Activated naive CD8-positive, alpha-beta T cell treated with anti-CD3 and anti-CD28 coated beads, Interleukin-2, amount 50 U/mL, for 24 hours (primary cell): Measurements from ENCODE around the gene KMT2D.
A peak's percentile ranks its signal among the peaks of the same experiment; 100 is the strongest.

ENCODE experiments used
- ATAC-seq: fragments of 150-1000 bp; cut with Tn5 transposase; one replicate; pipeline ENCODE4 v1.10.0; 2021
- DNase-seq: peaks from one replicate; pipeline ENCODE4 v3.0.0; 2021
- H3K27ac Mint-ChIP-seq: one replicate; pipeline ENCODE4 v1.8.0; 2021; ENCODE audit warnings: mild to moderate bottlenecking, mixed read lengths
- H3K27me3 Mint-ChIP-seq: one replicate; pipeline ENCODE4 v1.8.0; 2021; ENCODE audit warnings: mixed read lengths
- H3K36me3 Mint-ChIP-seq: one replicate; pipeline ENCODE4 v1.8.0; 2021; ENCODE audit warnings: low read depth, mixed read lengths
- H3K4me1 Mint-ChIP-seq: one replicate; pipeline ENCODE4 v1.8.0; 2021; ENCODE audit warnings: mixed read lengths
- H3K4me3 Mint-ChIP-seq: one replicate; pipeline ENCODE4 v1.8.0; 2021; ENCODE audit warnings: mild to moderate bottlenecking, moderate library complexity, mixed read lengths
- H3K9me3 Mint-ChIP-seq: one replicate; pipeline ENCODE4 v1.8.0; 2021; ENCODE audit warnings: mixed read lengths

KMT2D gene

DNA sequence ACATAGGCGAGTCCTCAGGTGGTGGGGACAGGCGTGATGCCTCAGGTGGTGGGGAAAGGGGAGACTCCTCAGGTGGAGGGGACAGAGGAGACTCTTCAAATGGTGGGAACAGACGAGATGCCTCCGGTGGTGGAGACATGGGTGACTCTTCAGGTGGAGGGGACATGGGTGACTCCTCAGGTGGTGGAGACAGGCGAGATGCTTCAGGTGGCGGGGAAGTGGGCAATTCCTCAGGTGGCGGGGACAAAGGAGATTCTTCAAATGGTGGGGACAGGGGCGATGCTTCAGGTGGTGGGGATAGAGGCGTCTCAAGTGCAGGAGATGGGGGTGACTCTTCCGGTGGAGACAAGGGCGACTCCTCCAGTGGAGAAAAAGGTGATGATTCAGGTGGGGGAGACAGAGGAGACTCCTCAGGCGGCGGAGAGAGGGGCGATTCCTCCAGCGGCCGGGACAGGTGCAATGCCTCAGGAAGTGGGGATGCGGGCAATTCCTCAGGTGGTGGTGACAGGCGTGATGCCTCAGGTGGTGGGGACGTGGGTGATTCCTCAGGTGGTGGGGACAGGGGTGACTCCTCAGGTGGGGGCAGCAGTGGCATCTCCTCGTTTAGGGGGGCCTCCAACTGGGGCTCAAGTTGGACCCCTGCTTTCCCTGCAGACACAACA lies 8.7 kb downstream of the KMT2D start:
- Mint-ChIP-seq H3K9me3 (no peaks in the 10 kb centered on the region), H3K36me3 (peaks cover 67% of the 10 kb centered on the region), H3K4me1 (peaks cover 24% of the 10 kb centered on the region), H3K27ac (no peak overlapping the region), H3K4me3 (no peak overlapping the region), H3K27me3 (no peaks in the 10 kb centered on the region)
- ATAC-seq (no peak), DNase-seq (no peak)

DNA sequence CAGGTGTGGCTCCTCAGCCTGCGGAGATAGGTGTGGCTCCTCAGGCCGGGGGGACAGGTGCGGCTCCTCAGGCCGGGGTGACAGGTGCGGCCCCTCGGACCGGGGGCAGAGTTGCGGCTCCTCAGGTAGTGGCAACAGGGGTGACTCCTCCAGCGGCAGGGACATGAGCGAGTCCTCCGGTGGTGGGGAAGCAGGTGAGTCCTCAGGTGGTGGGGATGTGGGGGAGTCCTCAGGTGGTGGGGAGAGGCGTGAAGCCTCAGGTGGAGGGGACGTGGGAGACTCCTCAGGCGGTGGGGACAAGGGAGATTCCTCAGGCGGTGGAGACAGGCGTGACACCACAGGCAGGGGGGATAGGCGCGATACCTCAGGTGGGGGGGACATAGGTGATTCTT lies 9.2 kb downstream of the KMT2D start:
- Mint-ChIP-seq H3K36me3 (peaks cover 70% of the 10 kb centered on the region), H3K9me3 (no peaks in the 10 kb centered on the region), H3K27ac (no peak overlapping the region), H3K4me3 (no peak overlapping the region), H3K27me3 (no peaks in the 10 kb centered on the region), H3K4me1 (peaks cover 18% of the 10 kb centered on the region)
- ATAC-seq (no peak), DNase-seq (no peak)

DNA sequence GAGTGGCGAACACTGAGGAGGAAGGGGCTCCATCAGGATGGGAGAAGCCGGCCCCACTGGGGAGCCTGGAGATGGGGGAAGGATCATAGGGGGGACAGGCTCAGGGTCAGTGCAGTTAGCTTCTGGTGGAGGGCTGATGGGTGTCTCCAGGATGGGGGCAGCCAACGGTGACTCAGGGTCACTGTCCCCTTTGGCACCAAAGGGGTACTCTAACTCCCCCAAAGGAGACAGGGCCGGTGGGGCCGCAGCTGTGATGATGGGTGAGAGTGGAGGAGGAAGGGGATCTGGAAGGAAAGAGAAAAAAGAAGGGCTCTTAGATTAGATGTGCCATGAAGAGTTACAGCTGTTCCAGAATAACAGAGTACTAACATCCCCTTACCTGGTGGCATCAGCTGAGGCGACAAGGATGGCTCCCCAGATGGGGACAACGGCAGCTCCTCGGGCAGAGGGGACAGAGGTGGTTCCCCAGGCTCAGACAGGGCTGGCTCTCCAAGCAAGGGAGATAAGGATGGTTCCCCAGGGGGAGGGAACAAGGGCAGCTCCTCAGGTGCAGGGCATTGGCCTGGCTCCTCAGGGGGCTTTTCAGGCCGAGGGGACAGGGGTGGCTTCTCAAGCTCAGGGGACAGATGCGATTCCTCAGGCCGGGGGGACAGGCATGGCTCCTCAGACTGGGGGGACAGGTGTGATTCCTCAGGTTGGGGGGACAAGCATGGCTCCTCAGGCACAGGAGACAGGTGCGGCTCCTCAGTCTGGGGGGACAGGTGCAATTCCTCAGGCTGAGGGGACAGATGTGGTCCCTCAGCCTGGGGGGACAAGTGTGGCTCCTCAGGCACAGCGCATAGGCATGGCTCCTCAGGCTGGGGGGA lies 9.9 kb downstream of the KMT2D start:
- Mint-ChIP-seq H3K27me3 (no peaks in the 10 kb centered on the region), H3K4me3 (no peak overlapping the region), H3K9me3 (no peaks in the 10 kb centered on the region), H3K4me1 (peaks cover 12% of the 10 kb centered on the region), H3K36me3 (peaks cover 74% of the 10 kb centered on the region), H3K27ac (no peak overlapping the region)
- ATAC-seq (no peak), DNase-seq (no peak)

DNA sequence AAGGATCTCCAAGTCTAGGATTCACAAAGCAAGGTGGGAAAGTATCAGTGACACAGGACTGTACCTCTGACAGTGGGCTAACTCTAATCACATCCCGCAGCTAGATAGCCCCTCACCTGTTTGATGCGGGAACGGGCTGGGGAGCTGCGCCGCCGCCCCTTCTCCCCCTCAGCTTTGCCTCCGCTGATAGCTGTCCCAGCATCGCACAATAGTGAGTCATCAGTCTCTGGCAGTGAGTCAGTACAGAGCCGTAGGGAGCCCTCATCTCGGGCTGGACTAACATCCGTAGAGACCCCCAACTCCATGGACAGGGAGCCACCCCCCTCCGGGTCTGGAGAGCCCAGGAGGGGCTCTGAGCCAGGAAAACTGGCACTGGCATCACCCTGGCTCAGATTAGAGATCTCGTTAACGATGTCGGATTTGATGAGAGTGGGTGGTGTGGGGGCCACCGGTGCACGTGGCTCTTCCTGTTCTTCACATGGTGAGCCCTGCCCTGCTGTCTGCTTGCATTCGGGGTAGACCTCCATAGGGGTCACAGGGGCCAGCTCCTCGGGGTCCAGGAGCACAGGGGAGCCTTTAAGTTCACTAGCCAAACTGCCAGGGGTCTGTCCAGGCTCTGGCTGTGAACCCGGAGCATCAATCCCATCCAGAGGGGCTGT lies 10.9 kb downstream of the KMT2D start:
- ATAC-seq (no peak), DNase-seq (no peak)
- Mint-ChIP-seq H3K4me1 (peaks cover 1% of the 10 kb centered on the region), H3K36me3 (peaks cover 69% of the 10 kb centered on the region), H3K4me3 (no peak overlapping the region), H3K27me3 (no peaks in the 10 kb centered on the region), H3K9me3 (no peaks in the 10 kb centered on the region), H3K27ac (no peak overlapping the region)

DNA sequence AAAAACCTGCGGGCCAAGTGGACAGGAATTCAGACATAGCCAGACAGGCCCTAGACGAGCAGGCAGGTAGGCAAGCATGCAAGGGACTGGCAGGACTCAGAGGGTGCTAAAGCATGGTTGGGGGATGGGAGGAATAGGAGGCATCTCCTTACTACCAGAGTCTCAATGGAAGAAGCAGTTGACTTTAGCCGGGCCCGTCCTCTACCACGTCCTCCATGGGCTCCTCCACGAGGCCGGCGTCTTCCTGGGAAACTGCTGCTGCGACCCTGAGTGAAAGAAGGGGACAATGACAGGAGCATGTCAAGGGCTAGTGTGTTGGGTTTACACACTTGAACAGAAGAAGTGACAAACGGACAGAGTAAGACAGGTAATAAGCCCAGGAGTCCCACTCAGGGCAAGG lies 11.6 kb downstream of the KMT2D start:
- H3K27ac Mint-ChIP-seq: no peak overlapping the region
- no peaks in the 10 kb centered on the region for H3K27me3 Mint-ChIP-seq
- no peak overlapping the region for H3K4me3 Mint-ChIP-seq
- no peaks in the 10 kb centered on the region for H3K9me3 Mint-ChIP-seq
- no peak for ATAC-seq
- no peak for DNase-seq
- H3K4me1 Mint-ChIP-seq: no peaks in the 10 kb centered on the region
- H3K36me3 Mint-ChIP-seq: peaks cover 71% of the 10 kb centered on the region

DNA sequence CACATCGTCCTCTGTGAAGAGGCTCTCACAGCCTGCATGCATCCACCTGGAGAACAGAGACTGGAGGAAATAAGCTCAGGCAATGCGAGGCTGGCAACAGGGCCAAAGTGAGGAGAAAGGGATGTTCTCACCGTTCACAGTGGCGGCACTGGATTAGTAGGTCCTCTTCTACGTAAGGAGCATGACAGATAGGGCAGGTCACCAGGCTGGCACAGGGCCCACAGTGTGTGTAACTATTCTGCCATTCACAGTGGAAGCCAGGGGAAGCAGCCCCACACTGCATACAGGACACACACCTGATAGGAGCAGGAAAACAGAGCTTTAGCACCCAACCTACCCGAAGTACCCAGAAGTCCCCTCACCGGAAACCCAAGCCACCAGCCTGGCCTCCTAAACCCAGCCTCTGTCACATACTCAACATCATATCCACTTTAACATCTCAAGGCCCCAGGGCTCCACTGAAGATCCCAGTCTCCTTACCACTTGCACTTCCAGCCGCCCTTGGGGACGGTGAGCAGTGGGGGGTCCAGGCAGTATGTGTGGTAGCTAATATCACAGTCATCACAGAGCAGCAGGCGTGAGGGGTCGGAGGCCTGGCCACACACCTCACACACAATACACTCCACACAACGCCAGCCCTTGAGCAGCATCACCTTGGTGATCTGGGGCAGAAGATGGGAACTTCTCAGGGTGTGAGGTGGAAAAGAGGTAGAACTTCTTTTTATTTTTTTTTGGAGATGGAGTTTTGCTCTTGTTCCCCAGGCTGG lies 14.3 kb downstream of the KMT2D start:
- H3K4me3 Mint-ChIP-seq: no peak overlapping the region
- DNase-seq (no peak), ATAC-seq (no peak)
- no peak overlapping the region for H3K27ac Mint-ChIP-seq
- H3K27me3 Mint-ChIP-seq: no peaks in the 10 kb centered on the region
- H3K4me1 Mint-ChIP-seq: peaks cover 2% of the 10 kb centered on the region
- H3K9me3 Mint-ChIP-seq: no peaks in the 10 kb centered on the region
- peaks cover 62% of the 10 kb centered on the region for H3K36me3 Mint-ChIP-seq

DNA sequence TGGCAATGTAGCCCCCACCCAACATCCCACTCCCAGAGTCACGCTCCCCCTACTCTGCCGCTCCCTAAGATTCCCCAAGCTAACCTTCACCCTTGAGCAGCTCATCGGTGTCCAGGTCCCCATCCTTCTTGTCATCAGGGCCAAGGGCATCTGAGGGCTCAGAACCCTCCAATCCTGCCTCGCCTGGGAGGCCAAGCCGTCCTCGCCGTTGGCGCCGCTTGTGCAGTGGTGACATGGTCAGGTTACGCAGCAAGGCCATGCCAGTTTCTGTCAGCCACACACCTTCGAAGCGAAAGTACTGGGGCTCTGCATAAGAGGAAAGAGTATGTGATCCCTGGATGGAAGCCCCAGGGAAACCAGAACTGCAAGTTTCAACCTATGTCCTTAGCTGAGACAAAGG lies 15.9 kb downstream of the KMT2D start:
- no peak for DNase-seq
- Mint-ChIP-seq H3K4me3 (no peak overlapping the region), H3K27ac (no peak overlapping the region), H3K36me3 (peaks cover 54% of the 10 kb centered on the region), H3K27me3 (no peaks in the 10 kb centered on the region), H3K4me1 (peaks cover 2% of the 10 kb centered on the region), H3K9me3 (no peaks in the 10 kb centered on the region)
- ATAC-seq: no peak

DNA sequence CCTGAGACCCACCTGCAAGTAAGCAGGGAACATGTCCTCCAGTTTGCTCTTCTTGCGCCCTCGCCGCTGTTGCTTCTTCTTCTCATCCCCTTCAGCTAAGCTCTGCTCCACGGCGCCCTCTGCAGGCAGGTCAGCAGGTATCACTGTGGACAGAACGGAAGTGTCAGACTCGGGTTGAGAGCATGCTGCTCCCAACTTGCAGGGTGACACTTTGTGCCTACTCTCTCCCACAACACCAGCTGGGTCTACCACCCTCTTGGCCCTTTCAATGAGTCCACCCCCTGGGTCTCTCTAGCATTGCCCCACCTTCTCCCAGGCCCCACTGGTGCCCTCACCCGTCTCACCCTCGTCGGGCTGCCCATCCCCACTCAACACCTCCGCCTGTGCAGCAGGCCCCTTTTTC lies 16.7 kb downstream of the KMT2D start:
- peak; percentile 86 for DNase-seq
- no peaks in the 10 kb centered on the region for H3K9me3 Mint-ChIP-seq
- no peak overlapping the region for H3K27ac Mint-ChIP-seq
- H3K4me3 Mint-ChIP-seq: no peak overlapping the region
- H3K36me3 Mint-ChIP-seq: peaks cover 49% of the 10 kb centered on the region
- H3K4me1 Mint-ChIP-seq: peaks cover 2% of the 10 kb centered on the region
- no peaks in the 10 kb centered on the region for H3K27me3 Mint-ChIP-seq
- ATAC-seq: peak; percentile 74

DNA sequence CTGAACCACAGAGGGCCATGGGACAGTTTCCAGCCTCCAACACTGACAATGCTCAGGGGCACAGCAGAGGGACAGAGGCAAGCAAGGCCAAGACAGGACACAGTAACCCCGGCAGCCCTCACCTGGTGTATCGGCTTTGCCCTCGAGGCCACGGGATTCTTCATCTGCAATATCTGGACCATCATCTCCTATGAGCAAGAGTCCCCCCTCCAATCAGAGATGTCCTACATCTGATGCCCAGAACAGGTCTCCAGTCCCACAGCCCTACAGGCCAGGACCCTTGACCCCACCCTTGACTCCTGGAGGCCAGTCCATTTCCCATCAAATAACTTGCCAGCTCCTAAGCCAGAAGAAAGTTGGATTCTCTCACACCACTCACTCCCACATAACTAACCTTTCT lies 17.4 kb downstream of the KMT2D start:
- ATAC-seq: no peak
- Mint-ChIP-seq H3K4me1 (peaks cover 2% of the 10 kb centered on the region), H3K4me3 (no peak overlapping the region), H3K27ac (no peak overlapping the region), H3K27me3 (no peaks in the 10 kb centered on the region), H3K9me3 (no peaks in the 10 kb centered on the region), H3K36me3 (peaks cover 44% of the 10 kb centered on the region)
- DNase-seq: no peak

DNA sequence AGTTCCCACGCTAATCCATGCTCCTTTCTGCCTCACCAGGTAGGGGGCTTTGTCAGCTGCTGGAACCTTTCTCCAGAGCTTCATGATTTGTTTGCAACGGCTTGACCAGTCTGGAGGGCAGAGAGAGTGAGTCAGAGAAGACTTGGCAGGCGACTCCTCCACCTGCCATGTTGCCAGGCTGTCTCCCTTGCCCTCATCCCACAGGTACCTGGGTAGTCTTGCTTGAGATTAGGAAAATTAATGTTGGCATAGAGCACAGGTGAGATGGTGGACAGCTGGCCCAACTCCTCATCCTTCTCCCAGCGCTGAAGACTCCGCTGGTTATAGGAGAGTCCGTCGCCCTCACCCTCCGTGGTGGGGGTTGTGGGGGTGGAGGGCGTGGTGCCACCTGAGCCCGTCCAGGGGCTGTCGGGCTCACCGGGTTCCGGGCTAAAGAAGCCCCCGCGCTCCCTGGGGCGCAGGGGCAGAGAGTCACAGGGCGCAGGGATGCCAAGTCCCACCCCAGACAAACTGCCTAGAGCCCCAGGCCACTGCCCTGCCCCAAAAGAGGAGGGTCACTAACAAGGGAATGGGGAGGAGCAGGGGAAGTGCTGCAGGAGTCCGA lies 18.6 kb downstream of the KMT2D start:
- Mint-ChIP-seq H3K27ac (no peak overlapping the region), H3K9me3 (no peaks in the 10 kb centered on the region), H3K27me3 (no peaks in the 10 kb centered on the region), H3K4me1 (peaks cover 2% of the 10 kb centered on the region), H3K36me3 (peaks cover 33% of the 10 kb centered on the region), H3K4me3 (no peak overlapping the region)
- no peak for DNase-seq
- no peak for ATAC-seq

DNA sequence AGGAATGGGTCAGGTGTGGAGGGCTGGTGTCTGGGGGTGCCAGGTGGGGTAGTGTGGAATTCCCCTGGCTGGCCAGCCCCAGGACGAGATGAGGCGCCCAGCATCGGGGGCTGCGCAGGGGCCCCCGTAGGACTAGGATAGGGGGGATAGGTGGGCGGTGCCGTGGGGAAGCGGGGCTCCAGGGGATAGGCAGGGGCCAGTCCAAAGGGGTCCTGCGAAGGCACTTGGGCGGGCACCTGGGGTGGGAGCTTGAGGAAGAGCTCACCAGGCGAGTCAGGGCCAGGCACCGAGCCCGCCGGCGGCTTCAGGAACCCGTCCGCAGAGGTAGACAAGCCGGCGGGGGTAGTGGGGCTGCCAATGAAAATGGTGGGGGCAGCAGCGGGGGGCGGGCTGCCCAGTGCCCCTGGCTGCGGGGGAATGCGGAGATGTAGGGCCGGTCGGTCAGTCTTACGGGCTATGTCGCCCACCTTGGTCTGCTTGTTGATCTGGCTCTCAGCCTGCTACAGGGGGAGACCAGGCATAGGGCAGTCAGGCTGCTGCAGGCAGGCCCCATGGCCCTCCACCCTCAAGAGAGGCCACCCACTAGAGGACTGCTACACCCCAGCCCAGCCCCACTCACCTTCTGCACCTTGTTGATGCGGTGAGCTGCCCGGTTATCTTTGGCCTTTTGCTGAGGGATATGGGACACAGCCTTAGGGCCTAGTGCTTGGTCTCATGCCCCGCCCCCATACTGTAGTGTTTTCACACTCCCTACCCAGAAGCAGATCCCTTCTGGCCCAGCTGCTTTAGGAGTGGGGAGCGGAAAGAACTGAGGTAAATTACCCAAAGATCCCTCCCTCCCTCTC lies 19.3 kb downstream of the KMT2D start:
- no peak overlapping the region for H3K27ac Mint-ChIP-seq
- ATAC-seq (no peak), DNase-seq (no peak)
- no peaks in the 10 kb centered on the region for H3K27me3 Mint-ChIP-seq
- no peaks in the 10 kb centered on the region for H3K9me3 Mint-ChIP-seq
- H3K36me3 Mint-ChIP-seq: peaks cover 32% of the 10 kb centered on the region
- H3K4me3 Mint-ChIP-seq: no peak overlapping the region
- H3K4me1 Mint-ChIP-seq: peaks cover 2% of the 10 kb centered on the region

DNA sequence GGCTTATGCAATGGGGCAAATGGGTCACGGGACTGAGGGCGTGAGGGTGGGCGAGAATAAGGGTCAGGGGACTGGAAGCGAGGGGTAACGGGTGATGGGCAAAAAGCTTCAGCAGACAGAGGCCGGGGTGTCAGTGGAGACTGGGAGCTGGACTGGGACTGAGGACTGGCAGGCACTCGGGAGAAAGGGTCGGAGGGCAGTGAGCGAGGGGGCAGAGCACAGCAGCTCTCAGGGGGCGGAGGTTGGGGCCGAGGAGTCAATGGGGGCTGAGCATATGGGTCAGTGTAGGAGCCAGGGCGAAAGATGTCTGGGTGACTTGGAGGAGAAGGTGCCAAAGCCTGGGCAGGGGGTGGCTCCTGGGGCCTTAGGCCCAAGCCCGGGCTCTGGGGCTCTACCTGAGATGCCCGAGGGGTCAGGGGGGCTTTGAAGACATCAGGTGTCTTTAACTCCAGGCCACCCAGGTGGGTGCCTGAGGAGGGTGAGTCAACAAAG lies 20.2 kb downstream of the KMT2D start:
- DNase-seq (no peak), ATAC-seq (no peak)
- Mint-ChIP-seq H3K27me3 (no peaks in the 10 kb centered on the region), H3K36me3 (peaks cover 24% of the 10 kb centered on the region), H3K9me3 (no peaks in the 10 kb centered on the region), H3K27ac (no peak overlapping the region), H3K4me1 (peaks cover 2% of the 10 kb centered on the region), H3K4me3 (no peak overlapping the region)
